RWPE1 (cell line): Measurements from ENCODE around the gene CRIP2.
A peak's percentile ranks its signal among the peaks of the same experiment; 100 is the strongest.

Source experiments
- CTCF ChIA-PET: fragments of 350-600 bp; sonication (Branson Sonifier 250); formaldehyde crosslinking; extraction: SDS; loops from one replicate; lab custom pipeline; 2021; lab: Yijun Ruan, JAX
- POLR2A ChIA-PET: fragments of 400-600 bp; formaldehyde crosslinking; extraction: SDS; loops from one replicate; lab custom pipeline; 2020; ENCODE audit warnings: antibody characterized with exemption; ENCODE audit not compliant: low non-redundant PET; lab: Yijun Ruan, JAX
- DNase-seq: peaks from one replicate; pipeline ENCODE4 v3.0.0; 2012; ENCODE audit warnings: low spot score
- H3K27ac ChIP-seq: fragments of 450-650 bp; 2 replicates; pipeline ENCODE4 v1.5.1; 2017
- TF ChIP-seq, protein P1 (sequence below): fragments of 450-650 bp; conservative IDR thresholded peaks from 2 replicates; pipeline ENCODE4 v1.5.1; 2017; ENCODE audit warnings: low read depth, mild to moderate bottlenecking

Gene CRIP2

DNA sequence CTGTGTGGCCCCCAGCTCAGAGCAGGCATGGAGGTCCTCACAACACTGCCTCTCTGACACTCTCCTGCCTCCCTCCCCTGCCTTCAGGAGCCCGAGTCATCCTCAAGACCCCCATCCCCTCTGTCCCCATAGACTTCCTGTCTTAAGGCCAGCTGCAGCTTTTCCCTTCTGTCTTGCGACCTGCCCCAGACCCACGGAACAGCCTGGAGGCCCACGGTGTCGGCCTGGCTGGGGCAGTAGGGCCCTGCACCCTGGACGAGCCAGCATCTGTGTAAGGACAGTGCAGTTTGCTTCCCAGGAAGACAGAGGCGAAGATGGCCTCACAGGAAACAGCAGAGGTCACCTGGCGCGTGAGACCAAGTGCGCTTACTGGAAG lies 26.1 kb downstream of the CRIP2 start:
- ChIA-PET CTCF (interaction anchor here (1.5 kb wide), 1 partner anchor 27 kb away, joined by 5 read pairs; no protein-coding TSS in a partner anchor), POLR2A (no interaction called here)
- peak overlapping the region; percentile 100 for H3K27ac ChIP-seq
- TF ChIP-seq, protein P1, sequence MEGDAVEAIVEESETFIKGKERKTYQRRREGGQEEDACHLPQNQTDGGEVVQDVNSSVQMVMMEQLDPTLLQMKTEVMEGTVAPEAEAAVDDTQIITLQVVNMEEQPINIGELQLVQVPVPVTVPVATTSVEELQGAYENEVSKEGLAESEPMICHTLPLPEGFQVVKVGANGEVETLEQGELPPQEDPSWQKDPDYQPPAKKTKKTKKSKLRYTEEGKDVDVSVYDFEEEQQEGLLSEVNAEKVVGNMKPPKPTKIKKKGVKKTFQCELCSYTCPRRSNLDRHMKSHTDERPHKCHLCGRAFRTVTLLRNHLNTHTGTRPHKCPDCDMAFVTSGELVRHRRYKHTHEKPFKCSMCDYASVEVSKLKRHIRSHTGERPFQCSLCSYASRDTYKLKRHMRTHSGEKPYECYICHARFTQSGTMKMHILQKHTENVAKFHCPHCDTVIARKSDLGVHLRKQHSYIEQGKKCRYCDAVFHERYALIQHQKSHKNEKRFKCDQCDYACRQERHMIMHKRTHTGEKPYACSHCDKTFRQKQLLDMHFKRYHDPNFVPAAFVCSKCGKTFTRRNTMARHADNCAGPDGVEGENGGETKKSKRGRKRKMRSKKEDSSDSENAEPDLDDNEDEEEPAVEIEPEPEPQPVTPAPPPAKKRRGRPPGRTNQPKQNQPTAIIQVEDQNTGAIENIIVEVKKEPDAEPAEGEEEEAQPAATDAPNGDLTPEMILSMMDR, result no peak
- no peak for DNase-seq

DNA sequence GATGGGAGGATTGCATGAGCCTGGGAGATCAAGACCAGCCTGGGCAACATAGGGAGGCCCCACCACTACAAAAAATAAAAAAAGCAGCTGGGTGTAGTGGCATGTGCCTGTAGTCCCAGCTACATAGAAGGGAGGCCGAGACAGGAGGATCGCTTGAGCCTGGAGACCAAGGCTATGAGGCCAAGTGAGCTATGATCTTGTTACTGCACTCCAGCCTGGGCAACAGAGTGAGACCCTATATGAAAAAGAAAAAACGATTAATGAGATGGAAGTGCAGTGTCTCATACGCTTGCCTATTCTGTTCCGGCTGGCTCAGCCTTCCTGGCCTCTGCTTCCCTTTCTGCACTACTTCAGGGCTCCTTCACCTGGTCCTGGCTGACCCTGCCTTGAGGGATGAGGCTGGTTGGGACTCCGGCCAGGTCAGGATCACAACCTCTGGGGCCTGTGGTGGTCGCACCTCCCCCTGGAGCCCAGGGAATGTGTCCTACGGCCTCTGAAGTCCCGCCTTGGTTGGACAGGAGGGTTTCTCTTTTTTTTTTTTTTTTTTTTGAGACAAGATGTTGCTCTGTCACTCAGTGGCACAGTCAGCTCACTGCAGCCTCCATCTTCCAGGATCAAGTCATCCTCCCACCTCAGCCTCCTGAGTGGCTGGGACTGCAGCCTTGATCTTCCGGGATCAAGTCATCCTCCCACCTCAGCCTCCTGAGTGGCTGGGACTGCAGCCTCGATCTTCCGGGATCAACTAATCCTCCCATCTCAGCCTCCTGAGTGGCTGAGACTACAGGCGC lies 27.1 kb downstream of the CRIP2 start:
- TF ChIP-seq, protein P1, result no peak
- DNase-seq, result no peak
- no peak overlapping the region for H3K27ac ChIP-seq
- CTCF ChIA-PET, result interaction anchor here (1.2 kb wide), 1 partner anchor 21 kb away, joined by 3 read pairs; no protein-coding TSS in a partner anchor
- POLR2A ChIA-PET, result no interaction called here

DNA sequence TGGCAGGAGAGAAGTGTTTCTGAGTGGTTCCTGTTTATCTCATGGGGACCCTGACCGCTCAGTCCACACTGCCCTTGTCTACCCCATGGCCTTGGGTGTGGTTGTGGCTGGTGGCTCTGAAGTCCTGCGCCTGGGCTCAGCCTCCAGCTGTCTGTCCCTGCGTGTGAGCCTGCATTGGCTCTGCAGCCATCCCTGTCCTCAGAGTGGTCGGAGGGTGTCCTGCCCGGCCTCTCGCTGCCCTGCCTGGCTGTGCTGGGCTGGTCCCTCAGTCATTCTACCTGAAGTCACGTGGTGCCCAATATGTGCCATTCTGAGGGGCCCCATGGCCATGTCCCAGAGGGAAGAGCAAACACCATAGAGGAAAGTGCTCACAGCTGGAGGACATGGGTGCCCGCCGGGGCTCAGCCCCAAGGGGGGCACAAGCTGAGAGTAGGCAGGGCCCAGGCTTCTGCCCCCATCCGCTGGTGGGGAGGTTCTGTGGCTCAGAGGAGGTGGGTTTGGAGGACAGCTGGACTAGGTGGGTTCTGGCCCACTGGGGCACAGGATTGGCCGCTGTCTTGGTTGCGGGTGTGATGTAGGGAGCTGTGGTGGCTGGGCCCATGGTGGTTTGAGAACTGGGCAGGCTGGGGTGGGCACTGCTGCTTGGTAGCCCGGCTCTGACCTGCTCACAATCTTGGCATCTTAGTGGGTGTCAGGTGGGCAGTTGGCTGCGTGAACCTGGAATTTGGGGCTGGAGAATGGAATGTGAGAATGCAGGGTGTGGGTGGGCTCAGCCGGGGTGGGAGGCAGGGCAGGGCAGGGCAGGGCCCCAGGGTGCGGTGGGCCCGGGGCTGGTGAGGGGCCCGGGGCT lies 28.1 kb downstream of the CRIP2 start:
- CTCF ChIA-PET, result interaction anchor here (0.8 to 1.2 kb wide), 2 partner anchors 22 to 25 kb away, joined by 3 read pairs; no protein-coding TSS in a partner anchor
- TF ChIP-seq, protein P1, result no peak

DNA sequence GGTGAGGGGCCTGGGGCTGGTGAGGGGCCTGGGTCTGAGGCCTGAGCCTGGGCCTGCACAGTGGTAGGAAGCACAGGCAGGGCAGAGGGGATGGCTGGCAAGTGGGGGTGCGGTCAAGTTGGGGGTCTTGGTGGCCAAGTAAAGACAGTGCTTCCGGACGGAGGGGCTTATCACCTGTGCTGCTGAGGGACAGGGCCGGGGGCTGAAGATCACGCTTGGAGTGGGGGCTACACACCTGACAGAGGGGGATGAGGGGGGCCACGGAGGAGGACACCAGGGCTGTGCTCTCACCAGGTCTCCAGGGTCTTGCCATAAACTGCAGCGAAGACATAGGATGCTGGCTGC lies 28.6 kb downstream of the CRIP2 start:
- TF ChIP-seq, protein P1, result no peak
- no peak for DNase-seq
- H3K27ac ChIP-seq, result no peak overlapping the region
- ChIA-PET CTCF (interaction anchor here (1.2 kb wide), 1 partner anchor 23 kb away, joined by 3 read pairs; no protein-coding TSS in a partner anchor), POLR2A (no interaction called here)

More for the DNA sequence above, 28.1 kb downstream of the CRIP2 start:
- no peak overlapping the region for H3K27ac ChIP-seq
- POLR2A ChIA-PET, result no interaction called here
- no peak for DNase-seq

DNA sequence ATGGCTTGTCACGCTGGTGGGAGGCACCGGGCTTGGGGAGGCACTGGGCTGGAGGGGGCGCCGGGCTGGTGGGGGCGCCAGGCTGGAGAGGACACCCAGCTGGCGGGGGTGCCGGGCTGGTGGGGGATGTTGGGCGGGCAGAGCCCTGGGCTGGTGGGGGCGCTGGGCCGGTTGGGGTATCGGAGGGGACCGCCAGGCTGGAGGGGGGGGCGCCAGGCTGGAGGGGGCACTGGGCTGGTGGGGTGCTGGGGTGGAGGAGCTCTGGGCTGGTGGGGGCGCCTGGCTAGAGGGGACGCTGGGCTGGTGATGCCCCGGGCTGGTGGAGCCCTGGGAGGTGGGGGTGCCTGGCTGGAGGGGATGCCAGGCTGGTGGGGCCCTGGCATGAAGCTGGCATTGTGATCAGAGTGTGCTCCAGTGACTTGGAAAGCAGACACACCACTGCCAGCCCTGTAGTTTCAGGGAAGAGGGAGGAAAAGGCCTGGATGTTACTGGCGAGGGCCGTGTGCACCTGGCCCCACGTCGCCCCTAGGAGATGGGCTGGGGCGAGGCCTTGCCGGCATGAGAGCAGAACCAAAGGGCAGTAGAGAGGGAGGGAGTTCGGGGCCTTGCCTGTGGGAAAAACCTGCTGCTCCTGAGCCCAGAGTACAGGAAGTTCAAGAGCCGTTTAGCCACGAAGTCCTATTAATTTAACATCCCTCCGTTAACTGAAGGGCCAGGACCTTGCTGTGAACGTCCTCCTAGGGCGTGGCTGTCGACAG lies 29.5 kb downstream of the CRIP2 start:
- DNase-seq, result no peak
- TF ChIP-seq, protein P1, result no peak
- H3K27ac ChIP-seq, result no peak overlapping the region
- ChIA-PET POLR2A (no interaction called here), CTCF (interaction anchor here (0.6 kb wide), 1 partner anchor 917 kb away, joined by 3 read pairs; no protein-coding TSS in a partner anchor)

DNA sequence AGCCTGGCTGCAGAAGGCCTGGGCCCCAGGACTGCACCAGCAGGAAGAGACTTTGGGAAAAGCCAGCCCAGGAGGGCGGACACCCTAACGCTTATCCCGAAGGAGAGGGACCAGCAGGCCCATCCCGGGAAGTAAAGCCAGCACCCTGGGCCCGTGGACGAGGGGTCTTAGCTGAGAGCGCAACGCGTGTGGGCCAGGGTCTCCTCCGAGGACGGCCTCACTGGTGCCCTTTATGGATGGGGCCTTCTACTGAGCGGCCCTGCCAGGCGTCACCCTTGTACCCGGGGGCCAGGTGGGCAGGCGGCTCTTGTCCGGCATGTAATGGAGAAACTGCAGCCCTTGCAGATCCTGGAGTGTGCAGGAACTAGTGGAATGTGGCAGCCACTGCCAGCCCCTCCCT lies 30.5 kb downstream of the CRIP2 start:
- TF ChIP-seq, protein P1, result no peak
- no peak for DNase-seq
- no peak overlapping the region for H3K27ac ChIP-seq
- CTCF ChIA-PET, result no interaction called here
- POLR2A ChIA-PET, result no interaction called here
